Left ventricle myocardium inferior (tissue), 1 donor: ENCODE data around the gene LAMB4. TPM values are rescaled to one million over a fixed set of nuclear protein-coding genes. Genes with fewer than 3 reads are reported as not detected.

Experiments used
- DNase-seq: peaks from one replicate; pipeline ENCODE4 v3.0.0-alpha.2; 2020
- H3K27ac ChIP-seq: fragments of 200-600 bp; replicated peaks from 2 replicates; pipeline ENCODE4 v1.8.0; 2021
- H3K27me3 ChIP-seq: fragments of 200-600 bp; 2 replicates; pipeline ENCODE4 v1.8.0; 2021; ENCODE audit warnings: low read depth
- H3K36me3 ChIP-seq: fragments of 200-600 bp; 2 replicates; pipeline ENCODE4 v1.8.0; 2021
- H3K4me1 ChIP-seq: fragments of 200-600 bp; 2 replicates; pipeline ENCODE4 v1.8.0; 2021
- H3K4me3 ChIP-seq: fragments of 200-600 bp; 2 replicates; pipeline ENCODE4 v1.8.0; 2021; ENCODE audit warnings: mild to moderate bottlenecking, moderate library complexity
- H3K9me3 ChIP-seq: fragments of 200-600 bp; replicated peaks from 2 replicates; pipeline ENCODE4 v1.8.0; 2021
- CTCF ChIP-seq: fragments of 200-600 bp; IDR thresholded peaks from 2 replicates; pipeline ENCODE4 v1.8.0; 2021; ENCODE audit warnings: antibody characterized with exemption, mild to moderate bottlenecking, borderline replicate concordance
- intact Hi-C: fragments of 100-400 bp; cut with micrococcal nuclease; formaldehyde crosslinking; loops from one replicate; pipeline ENCODE4 v1.11.0; 2022
- total RNA-seq: library from RNA; stranded (reverse); fragmentation: NEBNext Ultra II Directional; extraction: Animal tissue kit (Norgen Biotek cat#: 25700); gene quantifications from one replicate; pipeline ENCODE4 v1.2.1, GENCODE V29; 2021
- donor health status: DM: no; HTN: yes; CAD: no; lungs with severe emphysema.

The LAMB4 gene
- total RNA-seq, 1 donor from 2014 or later, result 0.33 TPM

GRCh38 chr7:108101759-108102158 is 28.4 kb downstream of the LAMB4 start:
- Histone ChIP-seq H3K27ac (no peak overlapping the region), H3K27me3 (no peaks in the 10 kb centered on the region), H3K9me3 (no peaks in the 10 kb centered on the region), H3K36me3 (no peaks in the 10 kb centered on the region), H3K4me1 (peaks cover 11% of the 10 kb centered on the region), H3K4me3 (no peak overlapping the region)
- intact Hi-C loops, result no loop called here
- DNase-seq, result no peak
- TF ChIP-seq CTCF, result no peak

- TF ChIP-seq CTCF, result no peak
- no peaks in the 10 kb centered on the region for H3K27me3 ChIP-seq
- peak overlapping the region; percentile 31 for H3K27ac ChIP-seq
- H3K36me3 ChIP-seq, result no peaks in the 10 kb centered on the region
- no peak for DNase-seq
- peaks cover 22% of the 10 kb centered on the region for H3K4me1 ChIP-seq
- no peaks in the 10 kb centered on the region for H3K9me3 ChIP-seq
- H3K4me3 ChIP-seq, result no peak overlapping the region
- intact Hi-C loops, result no loop called here
These were observed 30.4 kb downstream of the LAMB4 start for GRCh38 chr7:108099713-108100112.

- intact Hi-C loops, result no loop called here
- H3K4me3 ChIP-seq, result no peak overlapping the region
- H3K4me1 ChIP-seq, result peaks cover 27% of the 10 kb centered on the region
- TF ChIP-seq CTCF, result peak; percentile 56
- no peaks in the 10 kb centered on the region for H3K9me3 ChIP-seq
- no peak for DNase-seq
- no peaks in the 10 kb centered on the region for H3K36me3 ChIP-seq
- H3K27me3 ChIP-seq, result no peaks in the 10 kb centered on the region
- no peak overlapping the region for H3K27ac ChIP-seq
These were observed 32.5 kb downstream of the LAMB4 start for GRCh38 chr7:108097703-108098102.

GRCh38 chr7:108096996-108097395 is 33.2 kb downstream of the LAMB4 start:
- peaks cover 27% of the 10 kb centered on the region for H3K4me1 ChIP-seq
- no peak overlapping the region for H3K27ac ChIP-seq
- no peaks in the 10 kb centered on the region for H3K27me3 ChIP-seq
- TF ChIP-seq CTCF, result no peak
- DNase-seq, result no peak
- H3K36me3 ChIP-seq, result no peaks in the 10 kb centered on the region
- no peak overlapping the region for H3K4me3 ChIP-seq
- no peaks in the 10 kb centered on the region for H3K9me3 ChIP-seq
- intact Hi-C loops, result no loop called here

- Histone ChIP-seq H3K4me1 (peaks cover 27% of the 10 kb centered on the region), H3K27me3 (no peaks in the 10 kb centered on the region), H3K27ac (peak overlapping the region; percentile 73), H3K9me3 (no peaks in the 10 kb centered on the region), H3K4me3 (peak overlapping the region; percentile 40), H3K36me3 (no peaks in the 10 kb centered on the region)
- no peak for TF ChIP-seq CTCF
- intact Hi-C loops, result no loop called here
- no peak for DNase-seq
These were observed 35.0 kb downstream of the LAMB4 start for GRCh38 chr7:108094933-108095710.
